Nephron progenitor cell (in vitro differentiated cells): ENCODE results near the gene ANO4.

Experiments
- DNase-seq: peaks from one replicate; pipeline ENCODE4 v3.0.0; 2021
- H3K27ac Mint-ChIP-seq: 2 replicates; pipeline ENCODE4 v1.8.0; 2021; ENCODE audit warnings: mild to moderate bottlenecking, moderate library complexity, mixed read lengths
- H3K27me3 Mint-ChIP-seq: 2 replicates; pipeline ENCODE4 v1.8.0; 2021; ENCODE audit warnings: mild to moderate bottlenecking, low read depth, mixed read lengths; ENCODE audit not compliant: poor library complexity
- H3K36me3 Mint-ChIP-seq: 2 replicates; pipeline ENCODE4 v1.8.0; 2021; ENCODE audit warnings: low read depth, mixed read lengths
- H3K4me1 Mint-ChIP-seq: 2 replicates; pipeline ENCODE4 v1.8.0; 2021; ENCODE audit warnings: mixed read lengths
- H3K4me3 Mint-ChIP-seq: 2 replicates; pipeline ENCODE4 v1.8.0; 2021; ENCODE audit warnings: mild to moderate bottlenecking, moderate library complexity, mixed read lengths
- H3K9me3 Mint-ChIP-seq: 2 replicates; pipeline ENCODE4 v1.8.0; 2021; ENCODE audit warnings: mild to moderate bottlenecking, moderate library complexity, mixed read lengths
- CTCF ChIP-seq: fragments of 200-600 bp; sonication (generic); IDR thresholded peaks from 2 replicates; pipeline ENCODE4 v1.5.0; 2021; ENCODE audit warnings: antibody characterized with exemption

Gene ANO4

GRCh38 chr12:101097829-101098580 lies 303.4 kb downstream of the ANO4 start:
- no peak overlapping the region for H3K4me3 Mint-ChIP-seq
- no peak for TF ChIP-seq CTCF
- no peak overlapping the region for H3K27ac Mint-ChIP-seq
- no peaks in the 10 kb centered on the region for H3K36me3 Mint-ChIP-seq
- H3K9me3 Mint-ChIP-seq, result no peaks in the 10 kb centered on the region
- H3K27me3 Mint-ChIP-seq, result peaks cover 32% of the 10 kb centered on the region
- H3K4me1 Mint-ChIP-seq, result peaks cover 26% of the 10 kb centered on the region
- DNase-seq, result no peak

- no peaks in the 10 kb centered on the region for H3K9me3 Mint-ChIP-seq
- H3K27ac Mint-ChIP-seq, result peak overlapping the region; percentile 1
- no peak for DNase-seq
- H3K4me1 Mint-ChIP-seq, result no peaks in the 10 kb centered on the region
- no peak overlapping the region for H3K4me3 Mint-ChIP-seq
- no peak for TF ChIP-seq CTCF
- H3K36me3 Mint-ChIP-seq, result no peaks in the 10 kb centered on the region
- peaks cover 3% of the 10 kb centered on the region for H3K27me3 Mint-ChIP-seq
Observed at GRCh38 chr12:101107032-101107763, 312.6 kb downstream of the ANO4 start.

GRCh38 chr12:101108130-101108529 lies 313.6 kb downstream of the ANO4 start:
- Mint-ChIP-seq H3K27me3 (peaks cover 3% of the 10 kb centered on the region), H3K9me3 (no peaks in the 10 kb centered on the region), H3K27ac (no peak overlapping the region), H3K4me1 (no peaks in the 10 kb centered on the region), H3K4me3 (no peak overlapping the region), H3K36me3 (no peaks in the 10 kb centered on the region)
- no peak for TF ChIP-seq CTCF
- DNase-seq, result no peak

- Mint-ChIP-seq H3K36me3 (no peaks in the 10 kb centered on the region), H3K27me3 (peaks cover 3% of the 10 kb centered on the region), H3K4me3 (no peak overlapping the region), H3K27ac (no peak overlapping the region), H3K4me1 (peaks cover 4% of the 10 kb centered on the region), H3K9me3 (no peaks in the 10 kb centered on the region)
- DNase-seq, result no peak
- TF ChIP-seq CTCF, result no peak
Observed at GRCh38 chr12:101110866-101111265, 316.3 kb downstream of the ANO4 start.

- no peak overlapping the region for H3K4me3 Mint-ChIP-seq
- no peaks in the 10 kb centered on the region for H3K9me3 Mint-ChIP-seq
- no peak for DNase-seq
- peaks cover 4% of the 10 kb centered on the region for H3K4me1 Mint-ChIP-seq
- TF ChIP-seq CTCF, result no peak
- H3K27me3 Mint-ChIP-seq, result peaks cover 3% of the 10 kb centered on the region
- H3K36me3 Mint-ChIP-seq, result no peaks in the 10 kb centered on the region
- H3K27ac Mint-ChIP-seq, result no peak overlapping the region
Observed at GRCh38 chr12:101111441-101111840, 316.9 kb downstream of the ANO4 start.
